ENCODE data around the gene CD101.
A peak's percentile ranks its signal among the peaks of the same experiment; 100 is the strongest.

CD101 gene

GRCh38 chr1:116986421-116987255, 14.9 kb upstream of the CD101 start:
- no peak for DNase-seq

GRCh38 chr1:116987256-116987555, 14.4 kb upstream of the CD101 start:
- no peak for DNase-seq

GRCh38 chr1:116988248-116988647, 13.3 kb upstream of the CD101 start:
- DNase-seq = no peak

- peak; percentile 91 for DNase-seq
Measured at GRCh38 chr1:116988908-116989307, 12.7 kb upstream of the CD101 start.

- DNase-seq = no peak
Measured at GRCh38 chr1:116989835-116990234, 11.7 kb upstream of the CD101 start.

- no peak for DNase-seq
Measured at GRCh38 chr1:116990612-116991151, 10.9 kb upstream of the CD101 start.

GRCh38 chr1:116991171-116991845, 10.3 kb upstream of the CD101 start:
- no peak for DNase-seq

GRCh38 chr1:116991918-116992317, 9.6 kb upstream of the CD101 start:
- no peak for DNase-seq

GRCh38 chr1:116993286-116993685, 8.3 kb upstream of the CD101 start:
- no peak for DNase-seq

GRCh38 chr1:116994411-116994810, 7.1 kb upstream of the CD101 start:
- DNase-seq = no peak

GRCh38 chr1:116997066-116997465, 4.5 kb upstream of the CD101 start:
- no peak for DNase-seq

- DNase-seq = no peak
Measured at GRCh38 chr1:116997636-116998035, 3.9 kb upstream of the CD101 start.

- no peak for DNase-seq
Measured at GRCh38 chr1:116999596-116999995, 2.0 kb upstream of the CD101 start.

GRCh38 chr1:117000142-117000541, 1.4 kb upstream of the CD101 start:
- no peak for DNase-seq

GRCh38 chr1:117003223-117003875, 1.8 kb downstream of the CD101 start:
- DNase-seq = no peak

- no peak for DNase-seq
Measured at GRCh38 chr1:117007719-117008013, 6.1 kb downstream of the CD101 start.

- no peak for DNase-seq
Measured at GRCh38 chr1:117008656-117009055, 7.1 kb downstream of the CD101 start.

- no peak for DNase-seq
Measured at GRCh38 chr1:117009132-117009531, 7.6 kb downstream of the CD101 start.

GRCh38 chr1:117010310-117010969, 8.9 kb downstream of the CD101 start:
- no peak for DNase-seq

GRCh38 chr1:117011334-117011733, 9.8 kb downstream of the CD101 start:
- no peak for DNase-seq

- no peak for DNase-seq
Measured at GRCh38 chr1:117013309-117013858, 11.8 kb downstream of the CD101 start.

- DNase-seq = no peak
Measured at GRCh38 chr1:117014209-117014608, 12.6 kb downstream of the CD101 start.

- DNase-seq = no peak
Measured at GRCh38 chr1:117015724-117016123, 14.2 kb downstream of the CD101 start.
